GM18520 (cell line): ENCODE results near the gene RPL10.

Source experiments
- ATAC-seq: cut with Tn5 transposase; IDR thresholded peaks from one replicate; pipeline ENCODE4 v1.9.1; 2021; ENCODE audit not compliant: unreplicated experiment

RPL10 gene

DNA sequence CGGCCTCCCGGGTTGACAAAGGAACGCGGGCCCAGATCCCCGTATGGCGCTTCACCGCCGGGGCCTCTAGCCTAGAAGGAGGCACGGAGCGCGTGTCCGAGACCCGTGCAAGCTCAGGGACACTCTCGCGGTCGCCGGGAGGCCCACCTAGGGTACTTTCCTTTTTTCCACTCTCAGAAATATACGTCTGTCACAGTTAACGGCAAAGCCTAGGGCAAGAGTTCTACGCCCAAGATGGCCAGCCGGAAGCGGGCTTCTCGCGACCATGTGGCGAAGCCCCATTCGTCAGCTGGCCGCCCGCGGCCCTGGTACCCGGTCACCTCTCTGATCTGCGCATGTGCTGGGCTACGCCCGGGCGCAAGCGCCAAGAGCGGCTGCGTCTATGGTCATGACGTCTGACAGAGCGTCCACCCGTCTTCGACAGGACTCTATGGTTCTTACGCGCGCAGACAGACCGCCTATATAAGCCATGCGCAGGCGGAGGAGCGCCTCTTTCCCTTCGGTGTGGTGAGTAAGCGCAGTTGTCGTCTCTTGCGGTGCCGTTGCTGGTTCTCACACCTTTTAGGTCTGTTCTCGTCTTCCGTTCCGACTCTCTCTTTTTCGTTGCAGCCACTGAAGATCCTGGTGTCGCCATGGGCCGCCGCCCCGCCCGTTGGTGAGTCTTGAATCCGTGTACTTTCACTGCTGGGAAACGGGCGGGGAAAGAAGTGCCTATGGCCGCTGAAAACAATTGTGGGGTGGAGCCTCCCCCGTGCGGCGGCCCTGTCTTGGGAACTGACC lies at the start of gene RPL10:
Gene RPL10, plus strand, starts transcription at position 490 of the 780 bp plus-strand sequence. Its CDS starts 143 bp downstream, at position 633.
- ATAC-seq = peak; percentile 79

DNA sequence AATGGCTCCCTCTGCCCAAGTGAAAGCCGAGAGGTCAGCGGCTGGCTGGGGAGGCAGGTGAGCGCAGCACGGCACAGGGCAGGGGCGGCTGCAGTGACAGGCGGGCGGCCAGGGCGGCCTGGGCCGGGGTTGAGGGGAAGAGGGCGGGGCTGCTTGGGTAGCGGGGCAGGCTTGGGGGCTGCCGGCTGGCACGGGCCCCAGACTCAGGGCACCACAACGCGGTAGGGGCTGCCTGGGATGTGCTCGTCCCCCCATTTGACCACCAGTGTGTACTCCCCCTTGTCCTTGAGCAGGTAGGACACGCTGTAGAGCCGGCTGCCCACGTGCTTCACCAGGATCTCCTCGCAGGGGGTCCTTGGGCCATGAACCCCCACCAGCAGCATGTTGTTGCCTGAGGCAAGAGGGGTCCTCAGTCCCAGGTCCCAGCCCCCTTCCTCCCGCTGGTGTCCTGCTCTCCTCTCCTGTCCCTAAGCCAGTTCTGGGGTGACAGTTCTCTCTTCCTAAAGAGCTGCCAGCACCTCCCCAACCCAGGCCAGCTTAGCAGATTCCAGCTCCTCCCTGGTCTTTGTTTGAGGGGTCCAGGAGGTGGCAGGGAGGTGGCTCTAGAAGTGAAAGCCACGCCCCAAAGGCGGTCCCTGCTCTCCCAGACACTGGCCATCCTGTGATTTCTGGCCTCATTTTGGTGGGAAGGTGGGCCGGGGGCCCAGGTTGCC lies 49.4 kb upstream of the RPL10 start:
- no peak for ATAC-seq

DNA sequence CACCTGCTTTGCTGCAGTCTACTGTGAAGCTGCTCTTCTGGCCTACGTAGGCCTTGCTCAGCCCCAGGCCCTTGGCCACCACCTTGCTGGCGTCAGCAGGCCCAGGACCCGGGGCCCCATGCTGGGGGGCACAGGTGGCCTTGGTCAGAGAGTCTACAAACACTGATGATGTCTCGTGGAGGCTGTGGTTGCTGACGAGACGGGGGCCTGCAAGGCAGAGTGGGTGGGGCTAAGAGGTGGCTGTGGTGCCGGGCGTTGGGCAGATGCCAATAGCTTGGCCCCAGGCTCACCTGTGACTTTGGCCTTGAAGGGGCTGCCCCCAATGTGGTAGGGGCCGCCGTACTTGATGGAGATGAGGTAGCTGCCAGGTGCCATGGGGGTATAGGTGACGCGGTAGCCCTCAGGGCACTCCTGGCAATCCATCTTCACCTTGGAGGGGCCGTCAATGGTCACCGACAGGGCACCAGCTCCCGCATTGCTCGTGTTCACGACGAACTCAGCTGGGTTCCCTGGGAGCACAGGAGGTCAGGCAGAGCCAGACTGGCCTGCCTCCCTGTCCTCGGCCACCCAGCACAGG lies 48.7 kb upstream of the RPL10 start:
- no peak for ATAC-seq

DNA sequence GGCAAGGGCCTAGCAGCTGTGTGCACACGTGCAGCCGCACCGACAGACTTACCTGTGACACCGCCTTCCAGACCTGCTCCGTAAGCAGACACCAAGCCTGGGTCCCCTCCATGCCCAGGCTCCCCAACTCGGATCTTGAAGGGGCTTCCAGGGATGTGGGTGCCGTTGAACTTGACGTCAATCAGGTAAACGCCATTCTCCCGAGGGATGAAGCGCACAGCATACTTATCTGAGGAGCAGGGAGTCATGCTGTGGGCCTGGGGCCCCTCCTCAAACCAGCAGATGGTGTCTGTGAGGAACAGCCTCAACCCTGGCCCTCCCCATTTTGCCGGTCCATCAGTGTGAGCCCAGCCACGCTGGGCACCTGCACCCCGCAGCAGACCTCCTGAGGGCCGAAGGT lies 48.2 kb upstream of the RPL10 start:
- ATAC-seq = no peak

DNA sequence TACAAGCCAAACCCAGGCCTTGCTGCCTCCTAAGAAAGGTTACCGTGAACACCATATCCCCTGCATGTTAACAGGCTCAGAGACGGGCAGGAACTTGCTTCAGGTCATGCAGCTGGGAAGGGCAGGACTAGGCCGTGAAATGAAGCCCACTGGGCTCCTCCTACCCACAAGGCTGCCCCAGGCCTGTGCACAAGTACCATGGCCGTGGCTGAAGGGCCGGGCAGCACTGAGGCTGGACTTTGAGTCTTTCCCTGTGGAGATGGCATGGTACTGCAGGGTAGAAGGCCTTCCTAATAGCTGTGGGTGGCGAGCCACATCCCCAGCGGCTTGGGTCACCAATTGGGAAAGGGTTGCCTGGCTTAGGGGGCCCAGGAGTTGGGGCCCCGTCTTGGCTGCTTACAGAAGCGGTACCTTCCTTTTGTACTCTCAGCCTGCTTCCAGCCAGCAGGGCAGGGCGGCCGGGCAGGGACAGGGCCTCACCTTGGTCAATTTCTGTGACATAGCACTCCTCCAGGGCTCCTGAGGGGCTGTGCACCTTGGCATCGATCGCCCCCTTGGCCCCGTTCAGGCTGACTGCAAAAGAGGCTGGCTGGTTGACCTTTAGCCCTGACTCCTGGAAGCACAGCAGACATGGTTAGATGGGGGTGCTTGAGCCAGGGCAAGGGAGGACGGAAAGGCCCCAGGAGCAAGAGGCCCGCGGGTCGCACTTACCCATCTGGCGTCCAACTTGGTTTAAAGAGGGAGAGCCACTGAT lies 47.6 kb upstream of the RPL10 start:
- no peak for ATAC-seq

DNA sequence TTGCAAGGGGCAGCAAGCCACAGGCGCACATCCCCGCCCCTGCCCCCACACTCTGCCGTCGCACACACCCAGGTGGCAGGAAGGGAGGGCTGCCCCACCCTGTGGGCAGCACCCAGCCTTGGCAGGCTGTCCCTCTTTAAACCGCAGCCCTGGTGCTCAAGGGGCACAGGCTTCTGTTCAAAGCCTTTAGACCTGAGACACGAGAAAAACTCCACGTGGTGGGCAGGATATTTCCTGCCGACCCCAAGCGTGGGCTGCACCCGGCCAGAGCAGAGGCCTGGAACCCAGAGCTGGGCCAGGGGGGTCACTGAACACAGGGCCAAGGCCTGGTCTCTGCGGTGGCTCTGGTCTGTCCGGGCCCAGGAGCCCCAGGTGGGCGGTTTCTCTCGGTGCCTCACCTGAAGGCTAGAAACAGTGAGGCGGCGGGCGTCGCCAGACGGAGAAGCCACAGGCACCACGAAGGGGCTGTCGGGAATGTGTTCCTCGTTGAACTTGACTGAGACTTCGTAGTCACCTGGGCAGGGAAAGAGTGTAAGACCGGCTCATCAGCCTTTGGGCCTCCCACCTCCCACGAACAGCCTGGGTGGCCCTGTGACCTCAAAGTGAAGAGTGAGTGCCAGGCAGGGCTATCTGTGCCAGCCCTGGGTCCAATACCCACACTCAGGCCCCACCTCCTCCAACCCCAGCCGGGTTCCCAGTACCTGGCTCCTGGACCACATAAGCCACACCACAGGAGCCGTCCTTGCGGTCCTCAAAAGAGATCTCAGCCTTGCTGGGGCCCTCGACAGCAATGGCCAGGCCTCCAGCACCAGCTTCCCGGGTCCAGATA lies 46.8 kb upstream of the RPL10 start:
- ATAC-seq = no peak

DNA sequence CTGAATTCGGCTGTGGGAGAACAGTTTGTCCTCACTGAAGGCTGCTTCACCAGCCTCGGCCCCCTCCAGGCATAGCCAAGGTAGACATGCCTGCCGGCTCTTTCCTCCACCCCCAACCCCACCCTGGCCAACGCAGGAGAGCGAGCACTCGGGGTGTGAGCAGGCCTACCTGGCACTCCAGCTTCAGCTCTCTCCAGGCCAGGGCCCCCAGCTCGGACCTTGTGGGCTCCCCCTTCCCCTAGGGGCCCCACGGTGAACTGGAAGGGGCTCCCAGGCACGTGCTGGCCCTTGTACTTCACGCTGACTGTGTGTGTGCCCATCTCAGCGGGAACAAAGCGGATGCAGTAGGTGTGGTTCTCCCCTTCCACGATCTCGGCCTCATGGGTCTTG lies 46.2 kb upstream of the RPL10 start:
- ATAC-seq = no peak

DNA sequence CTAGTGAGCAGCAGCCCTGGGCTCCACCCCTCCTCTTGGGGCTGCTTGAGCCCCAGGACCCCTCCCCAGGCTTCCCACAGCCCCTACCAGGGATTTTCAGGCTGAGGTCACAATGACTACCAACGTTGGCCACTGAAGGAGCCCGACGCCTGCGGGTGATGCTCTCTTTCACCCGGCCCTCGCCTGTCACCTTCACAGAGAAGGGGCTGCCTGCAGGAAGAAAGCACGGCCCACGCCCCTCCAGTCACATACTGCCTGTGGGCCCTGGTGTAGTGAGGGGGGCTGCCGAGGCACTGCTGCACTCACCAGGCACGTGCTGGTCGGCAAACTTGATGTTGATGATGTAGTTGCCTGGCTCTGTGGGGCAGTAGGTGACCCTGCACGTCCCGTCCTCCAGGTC lies 45.7 kb upstream of the RPL10 start:
- ATAC-seq = no peak

DNA sequence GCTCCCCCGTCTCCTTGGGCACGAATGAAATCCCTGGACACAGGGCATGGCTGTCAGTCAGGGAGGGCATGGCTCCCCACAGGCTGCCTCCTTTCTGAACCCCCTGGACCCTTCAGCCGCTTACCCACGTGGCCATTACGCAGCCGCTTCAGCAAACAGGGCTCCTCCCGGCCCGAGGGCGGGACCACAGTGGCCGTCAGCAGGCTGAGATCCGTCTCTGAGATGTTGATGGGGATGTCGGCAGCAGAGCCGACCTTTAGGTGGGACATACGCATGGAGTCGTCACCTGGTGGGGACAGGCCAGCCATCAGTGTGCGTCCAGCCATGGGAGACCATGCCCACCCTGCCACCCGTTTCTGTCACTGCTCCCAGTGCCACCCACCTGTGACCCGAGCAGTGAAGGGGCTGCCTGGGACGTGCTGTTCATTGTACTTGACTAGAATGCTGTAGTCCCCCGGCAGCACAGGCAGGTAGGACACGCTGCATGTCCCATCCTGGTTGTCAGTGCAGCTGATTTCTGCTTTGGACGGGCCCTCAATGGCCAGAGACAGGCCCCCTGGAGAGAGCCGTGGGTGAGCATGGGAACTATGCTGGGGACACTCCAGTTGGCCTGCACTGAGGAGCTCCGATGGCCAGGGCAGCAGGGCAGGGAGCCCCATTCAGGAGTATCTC lies 44.9 kb upstream of the RPL10 start:
- no peak for ATAC-seq

DNA sequence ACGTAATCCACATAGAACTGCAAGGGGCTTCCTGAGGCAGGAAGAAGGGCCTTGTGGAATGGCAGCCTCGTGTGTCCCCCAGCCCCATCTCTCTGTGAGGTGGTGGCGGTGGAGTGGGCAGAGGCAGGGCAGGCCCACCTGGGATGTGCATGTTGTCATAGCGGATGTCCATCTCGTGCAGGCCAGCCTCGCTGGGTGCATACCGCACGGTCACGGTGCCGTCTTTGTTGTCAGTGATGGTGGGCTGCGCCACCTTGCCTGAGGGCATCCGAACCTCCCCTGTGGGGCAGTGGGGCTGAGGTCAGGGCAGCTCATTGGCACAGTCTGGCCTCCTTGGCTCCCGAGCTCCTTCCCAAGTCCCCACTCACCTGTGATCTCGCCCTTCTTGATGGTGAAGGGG lies 44.2 kb upstream of the RPL10 start:
- ATAC-seq = no peak

DNA sequence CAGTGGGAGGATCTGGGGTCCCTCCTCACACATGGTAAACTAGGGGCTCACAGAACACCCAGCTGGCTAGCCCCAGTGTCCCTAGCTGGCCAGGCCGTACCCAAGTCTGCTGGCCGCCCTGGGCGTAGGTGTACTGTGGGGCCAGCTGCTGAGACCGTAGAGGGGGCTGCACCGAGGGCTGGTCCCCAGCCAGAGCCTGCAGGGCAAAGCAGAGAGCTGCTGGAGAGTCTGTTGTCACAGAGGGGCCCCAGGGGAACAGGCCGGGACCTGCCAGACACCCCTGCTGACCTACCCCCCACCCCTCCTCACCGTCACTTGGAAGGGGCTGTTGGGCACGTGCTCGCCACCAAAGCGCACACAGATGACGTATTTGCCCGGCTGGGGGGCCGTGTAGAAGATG lies 43.7 kb upstream of the RPL10 start:
- no peak for ATAC-seq

DNA sequence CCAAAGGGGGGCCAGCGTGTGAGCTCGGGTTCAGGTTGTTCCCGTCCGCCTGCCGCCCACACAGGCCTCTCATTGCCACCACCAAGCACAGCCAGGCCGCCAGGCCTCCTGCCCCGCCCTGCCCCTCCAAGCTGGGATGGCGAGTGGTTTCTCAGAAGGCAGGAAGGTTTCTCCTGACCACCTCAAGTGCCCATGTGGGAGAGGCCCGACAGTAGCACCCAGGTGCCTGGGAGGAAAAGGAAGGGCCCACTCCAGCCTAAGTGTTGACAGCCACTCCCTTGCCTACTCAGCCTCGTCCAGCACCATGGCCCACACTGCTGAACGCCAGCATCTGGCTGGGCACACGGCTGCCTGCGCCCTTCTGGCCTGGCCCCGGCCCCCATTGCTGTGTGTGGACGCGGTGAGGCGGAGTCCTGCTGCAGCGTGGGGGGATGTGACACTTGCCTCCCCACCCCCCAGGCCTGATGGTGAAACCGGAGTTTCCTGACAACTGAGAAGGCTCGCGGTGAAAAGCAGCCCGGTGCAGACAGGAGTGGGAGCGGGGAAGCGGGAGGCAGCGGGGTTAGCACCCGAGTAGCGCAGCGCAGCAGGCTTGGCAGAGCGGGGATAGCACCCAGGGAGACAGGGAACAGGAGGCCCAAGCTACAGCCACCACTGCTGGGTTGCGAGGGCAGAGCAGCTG lies 42.9 kb upstream of the RPL10 start:
- ATAC-seq = no peak

DNA sequence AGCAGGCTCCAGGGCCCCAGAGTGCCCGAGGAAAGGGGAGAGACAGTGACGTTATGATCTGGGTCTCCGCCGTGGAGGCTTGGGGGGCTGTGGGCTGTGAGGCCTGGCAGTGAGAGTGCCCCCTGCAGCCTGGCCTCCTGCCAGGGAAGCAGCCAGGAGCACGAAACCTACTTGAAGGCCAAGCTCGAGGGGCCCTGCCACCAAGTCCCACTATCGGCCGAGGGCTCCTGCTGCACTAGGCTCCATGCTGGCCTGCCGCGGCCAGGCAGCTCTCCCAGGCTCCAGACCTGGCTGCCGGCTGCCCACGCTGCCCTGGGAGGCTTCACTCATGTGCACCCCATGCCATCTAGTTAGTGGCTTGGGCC lies 42.4 kb upstream of the RPL10 start:
- no peak for ATAC-seq

DNA sequence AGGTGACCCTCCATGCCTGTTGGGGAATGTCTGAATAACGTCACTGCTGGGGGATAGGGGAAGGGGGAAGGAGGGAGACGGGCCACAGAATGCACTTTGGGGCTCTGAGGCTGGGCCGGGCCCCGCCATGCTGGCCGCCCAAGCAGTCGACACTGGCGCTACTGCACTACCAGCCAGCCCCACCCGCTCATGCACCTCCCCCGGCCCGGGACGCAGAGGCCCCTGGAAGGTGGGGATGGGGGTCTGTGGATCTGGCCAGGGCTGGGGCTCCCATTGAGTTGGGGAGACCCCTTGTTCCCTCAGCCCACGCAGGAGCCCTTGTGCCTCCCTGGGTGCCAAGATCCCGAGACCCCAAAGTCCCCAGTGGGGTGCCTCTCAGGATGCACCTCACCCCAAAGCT lies 41.6 kb upstream of the RPL10 start:
- no peak for ATAC-seq

DNA sequence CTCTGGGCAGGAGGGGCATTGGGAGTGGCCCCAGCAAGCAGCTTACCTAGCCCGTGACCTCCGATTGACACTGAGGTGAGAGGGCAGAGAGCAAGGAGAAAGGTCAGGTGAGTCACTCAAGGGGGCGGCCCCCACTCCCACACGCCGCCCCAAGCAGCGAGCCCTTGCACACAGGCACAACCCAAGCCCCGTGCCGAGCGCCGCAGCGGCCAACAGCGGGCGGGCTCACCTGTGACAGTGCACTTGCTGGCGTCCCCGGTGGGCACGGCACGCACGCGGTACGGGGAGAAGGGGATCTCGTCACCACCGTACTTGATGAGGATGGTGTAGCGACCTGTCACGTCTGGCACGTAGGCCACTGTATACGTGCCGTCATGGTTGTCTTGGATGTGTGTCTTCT lies 41.0 kb upstream of the RPL10 start:
- ATAC-seq = no peak

DNA sequence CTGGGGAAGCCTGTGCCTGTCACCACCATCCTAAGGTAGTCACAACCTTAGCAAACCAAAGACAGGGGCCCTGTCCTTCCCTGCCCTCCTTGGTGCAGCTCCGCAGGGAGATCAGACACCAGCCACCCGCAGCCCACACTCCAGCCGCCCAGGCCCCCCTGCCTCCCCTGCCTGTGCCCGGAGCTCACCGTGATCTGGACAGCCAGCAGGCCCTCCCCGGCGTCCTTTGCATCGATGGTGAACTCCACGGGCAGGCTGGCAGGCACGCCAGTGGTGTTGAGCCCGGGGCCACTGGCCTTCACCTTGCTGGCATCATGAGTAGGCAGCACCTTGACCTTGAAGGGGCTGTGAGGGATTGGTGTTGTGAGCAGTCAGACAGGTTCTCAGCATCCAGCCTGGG lies 40.2 kb upstream of the RPL10 start:
- ATAC-seq = no peak

DNA sequence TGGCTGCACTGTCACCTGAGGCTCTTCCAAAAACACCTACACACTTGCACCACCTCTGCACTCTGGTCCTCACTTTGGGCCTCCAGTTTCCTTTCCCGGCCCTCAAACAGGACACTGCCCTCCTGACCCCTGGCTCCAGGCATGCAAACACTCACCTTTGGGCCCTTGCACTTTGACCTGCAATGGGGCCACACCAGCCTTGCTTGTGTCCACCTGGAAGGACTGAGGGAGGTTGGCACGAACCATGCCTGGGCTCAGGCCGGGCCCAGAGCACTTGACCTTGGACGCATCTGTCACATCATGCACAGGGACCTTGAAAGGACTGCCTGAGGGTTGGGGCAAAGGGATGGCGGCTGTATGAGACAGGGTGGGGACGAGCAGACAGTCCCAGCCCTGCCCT lies 39.3 kb upstream of the RPL10 start:
- ATAC-seq = no peak

DNA sequence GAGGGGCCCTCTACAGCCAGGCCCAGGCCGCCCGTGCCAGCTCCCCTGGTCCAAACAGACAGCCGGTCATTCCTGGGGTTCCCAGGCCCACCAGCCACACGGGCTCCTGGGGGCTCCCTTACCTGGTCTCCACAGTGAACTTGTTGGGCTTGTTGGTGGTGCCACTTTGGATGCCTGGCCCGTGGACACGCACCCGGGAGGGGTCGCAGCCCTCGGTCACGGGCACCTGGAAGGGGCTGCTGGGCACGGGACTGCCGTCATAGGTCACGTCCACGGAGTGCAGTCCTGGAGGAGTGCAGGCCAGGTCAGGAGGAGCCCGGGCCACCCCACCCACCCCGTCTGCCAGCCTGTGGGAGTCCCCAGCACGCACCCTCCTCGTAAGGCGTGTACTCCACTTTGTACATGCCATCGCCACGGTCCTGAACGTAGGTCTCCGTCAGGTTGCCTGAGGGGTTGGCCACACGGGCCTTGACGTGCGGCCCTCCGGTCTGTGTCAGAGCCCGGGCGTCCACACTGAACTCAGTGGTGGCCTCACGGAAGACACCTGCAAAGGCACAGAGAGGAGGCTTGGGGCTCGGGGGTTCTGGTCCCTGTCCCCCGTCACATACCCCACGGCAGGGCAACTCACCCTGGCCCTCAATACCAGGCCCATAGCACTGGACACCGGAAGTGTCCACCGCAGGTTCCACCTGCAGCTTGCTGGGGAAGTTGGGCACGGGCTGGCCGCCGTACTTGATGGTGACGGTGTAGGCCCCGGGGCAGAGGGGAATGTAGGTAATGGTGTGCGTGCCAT lies 38.6 kb upstream of the RPL10 start:
- no peak for ATAC-seq

DNA sequence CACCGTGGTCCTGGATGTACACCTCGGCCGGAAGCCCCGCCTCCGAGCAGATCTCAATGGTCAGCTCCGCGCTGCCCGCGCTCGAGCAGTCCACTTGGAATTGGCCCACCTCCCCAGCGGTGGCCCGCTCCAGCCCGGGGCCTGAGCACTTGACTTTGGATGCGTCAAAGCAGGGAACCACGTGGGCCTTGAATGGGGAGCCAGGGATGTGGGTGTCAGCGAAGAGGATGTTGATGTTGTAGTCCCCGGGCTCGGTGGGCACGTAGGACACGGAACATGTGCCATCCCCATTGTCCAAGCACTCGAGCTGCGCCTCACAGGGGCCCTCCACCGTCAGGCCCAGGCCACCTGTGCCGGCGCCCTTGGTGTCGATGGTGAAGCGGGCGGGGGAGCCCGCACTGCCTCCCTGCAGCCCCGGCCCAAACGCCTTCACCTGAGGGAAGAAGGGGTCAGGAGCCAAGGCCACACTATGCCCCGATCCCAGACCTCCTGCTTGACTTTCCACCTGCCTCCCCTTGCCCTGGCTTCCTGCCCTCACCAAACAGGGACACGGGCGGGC lies 37.9 kb upstream of the RPL10 start:
- ATAC-seq = no peak
